Astrocyte of the spinal cord (primary cell): ENCODE data around the gene BDKRB2.

Experiments
- DNase-seq: peaks from one replicate; pipeline ENCODE4 v3.0.0; 2011; ENCODE audit warnings: low read depth, low spot score
- H3K4me3 ChIP-seq: 2 replicates; pipeline ENCODE4 v1.5.1; 2011; ENCODE audit warnings: low read depth, mild to moderate bottlenecking, low read length, moderate library complexity
- in situ Hi-C: cut with HindIII; loops from 2 replicates; pipeline ENCODE4 v1.10.0; 2017; ENCODE audit warnings: low sequenced_read_pairs
- TF ChIP-seq, protein P1 (sequence below): IDR thresholded peaks from 2 replicates; pipeline ENCODE4 v1.5.1; 2012; ENCODE audit warnings: low read depth, mild to moderate bottlenecking, low read length, inconsistent platforms

The BDKRB2 gene

DNA sequence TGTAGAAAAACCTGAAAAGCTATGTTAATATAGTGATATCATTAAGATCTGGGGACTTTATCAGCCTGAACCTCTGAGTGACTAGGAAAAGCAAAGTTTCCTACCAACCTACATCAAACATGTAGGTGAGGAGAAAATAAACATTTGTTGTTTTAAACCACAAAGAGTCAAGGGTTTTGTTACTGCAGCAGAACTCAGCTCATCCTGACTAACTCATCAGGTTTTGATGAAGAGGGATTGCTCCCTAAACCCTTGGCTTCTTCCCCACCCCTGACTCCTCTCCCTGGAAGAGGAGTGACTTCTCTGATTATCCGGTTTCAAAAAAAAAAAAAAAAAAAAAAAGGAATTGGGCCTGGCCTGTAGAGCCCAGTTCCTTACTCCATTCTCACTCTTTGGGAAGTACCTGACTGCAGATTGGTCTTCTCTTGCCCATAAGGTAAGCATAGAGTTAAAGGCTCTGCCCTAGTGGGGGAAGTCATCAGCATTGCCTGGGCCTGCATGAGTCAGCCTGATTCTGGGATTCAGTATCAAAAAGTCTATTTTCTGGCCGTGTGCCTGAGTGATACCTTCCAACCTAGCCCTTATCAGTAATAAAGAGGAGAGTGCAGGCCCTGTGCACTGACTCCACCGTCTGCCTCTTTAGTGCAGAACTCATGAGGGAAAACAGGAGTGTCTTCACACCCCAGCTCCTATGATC lies 68.3 kb downstream of the BDKRB2 start:
- no peak for DNase-seq
- TF ChIP-seq, protein P1, sequence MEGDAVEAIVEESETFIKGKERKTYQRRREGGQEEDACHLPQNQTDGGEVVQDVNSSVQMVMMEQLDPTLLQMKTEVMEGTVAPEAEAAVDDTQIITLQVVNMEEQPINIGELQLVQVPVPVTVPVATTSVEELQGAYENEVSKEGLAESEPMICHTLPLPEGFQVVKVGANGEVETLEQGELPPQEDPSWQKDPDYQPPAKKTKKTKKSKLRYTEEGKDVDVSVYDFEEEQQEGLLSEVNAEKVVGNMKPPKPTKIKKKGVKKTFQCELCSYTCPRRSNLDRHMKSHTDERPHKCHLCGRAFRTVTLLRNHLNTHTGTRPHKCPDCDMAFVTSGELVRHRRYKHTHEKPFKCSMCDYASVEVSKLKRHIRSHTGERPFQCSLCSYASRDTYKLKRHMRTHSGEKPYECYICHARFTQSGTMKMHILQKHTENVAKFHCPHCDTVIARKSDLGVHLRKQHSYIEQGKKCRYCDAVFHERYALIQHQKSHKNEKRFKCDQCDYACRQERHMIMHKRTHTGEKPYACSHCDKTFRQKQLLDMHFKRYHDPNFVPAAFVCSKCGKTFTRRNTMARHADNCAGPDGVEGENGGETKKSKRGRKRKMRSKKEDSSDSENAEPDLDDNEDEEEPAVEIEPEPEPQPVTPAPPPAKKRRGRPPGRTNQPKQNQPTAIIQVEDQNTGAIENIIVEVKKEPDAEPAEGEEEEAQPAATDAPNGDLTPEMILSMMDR = no peak
- no peak overlapping the region for H3K4me3 ChIP-seq
- in situ Hi-C loops = no loop called here

DNA sequence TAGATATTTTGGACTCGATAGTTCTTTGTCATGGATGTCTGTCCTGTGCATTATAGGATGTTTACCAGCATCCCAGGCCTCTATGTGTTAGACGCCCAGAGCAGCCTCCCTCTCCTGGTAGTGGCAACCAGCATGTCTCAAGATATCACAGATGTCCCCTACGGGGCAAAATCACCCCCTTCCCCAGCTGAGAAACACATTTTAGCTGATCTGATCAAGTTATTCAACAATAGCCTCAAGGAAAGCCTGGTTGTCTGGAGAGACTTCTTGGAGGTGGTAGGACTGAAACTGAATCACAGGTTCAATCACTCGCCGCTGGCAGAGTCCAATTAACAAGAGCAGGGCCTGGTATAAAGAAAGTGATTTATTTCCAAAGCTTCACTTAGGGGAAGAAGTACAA lies 69.0 kb downstream of the BDKRB2 start:
- in situ Hi-C loops = no loop called here
- no peak for DNase-seq
- H3K4me3 ChIP-seq = no peak overlapping the region
- TF ChIP-seq, protein P1 = no peak

DNA sequence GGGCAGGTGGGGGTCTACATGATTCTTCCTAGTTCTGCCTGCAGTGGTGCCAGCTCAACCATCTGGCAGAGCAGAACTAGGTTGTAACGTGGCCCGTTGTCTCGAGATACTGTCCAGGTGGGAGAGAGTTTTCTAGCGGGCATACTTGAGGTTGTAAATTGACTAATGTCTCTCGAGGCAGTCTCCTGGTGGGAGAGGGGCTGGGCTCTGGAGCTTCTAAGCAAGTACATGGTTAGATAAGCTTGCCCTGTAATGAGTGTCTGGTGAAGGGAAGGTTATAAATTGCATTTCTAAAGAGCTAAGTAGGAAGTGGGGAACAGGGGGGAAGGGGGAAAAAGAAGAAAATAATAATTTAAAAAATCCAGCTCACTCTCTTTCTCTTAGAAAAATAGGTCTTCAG lies 69.5 kb downstream of the BDKRB2 start:
- TF ChIP-seq, protein P1 = no peak
- no peak for DNase-seq
- no peak overlapping the region for H3K4me3 ChIP-seq
- in situ Hi-C loops = no loop called here

DNA sequence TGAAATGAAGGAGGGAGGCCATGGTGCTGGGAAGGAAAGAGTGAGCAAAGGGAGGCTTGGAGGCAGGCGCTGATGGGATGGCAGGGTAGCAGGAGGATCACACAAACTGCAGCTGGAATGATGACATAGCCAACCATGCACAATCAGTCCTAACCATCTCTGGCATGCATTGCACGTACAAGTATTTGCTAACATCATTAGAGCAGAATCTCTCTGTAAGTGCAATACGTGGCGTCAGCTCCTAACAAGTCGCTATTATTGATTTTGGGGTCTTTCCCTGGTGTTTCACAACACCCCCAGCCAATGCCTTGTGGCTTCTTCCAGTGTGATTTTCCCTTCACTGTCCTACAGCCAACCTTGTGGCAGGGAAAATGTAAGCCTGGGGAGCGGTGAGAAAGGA lies 69.9 kb downstream of the BDKRB2 start:
- in situ Hi-C loops = no loop called here
- DNase-seq = no peak
- TF ChIP-seq, protein P1 = no peak
- no peak overlapping the region for H3K4me3 ChIP-seq

DNA sequence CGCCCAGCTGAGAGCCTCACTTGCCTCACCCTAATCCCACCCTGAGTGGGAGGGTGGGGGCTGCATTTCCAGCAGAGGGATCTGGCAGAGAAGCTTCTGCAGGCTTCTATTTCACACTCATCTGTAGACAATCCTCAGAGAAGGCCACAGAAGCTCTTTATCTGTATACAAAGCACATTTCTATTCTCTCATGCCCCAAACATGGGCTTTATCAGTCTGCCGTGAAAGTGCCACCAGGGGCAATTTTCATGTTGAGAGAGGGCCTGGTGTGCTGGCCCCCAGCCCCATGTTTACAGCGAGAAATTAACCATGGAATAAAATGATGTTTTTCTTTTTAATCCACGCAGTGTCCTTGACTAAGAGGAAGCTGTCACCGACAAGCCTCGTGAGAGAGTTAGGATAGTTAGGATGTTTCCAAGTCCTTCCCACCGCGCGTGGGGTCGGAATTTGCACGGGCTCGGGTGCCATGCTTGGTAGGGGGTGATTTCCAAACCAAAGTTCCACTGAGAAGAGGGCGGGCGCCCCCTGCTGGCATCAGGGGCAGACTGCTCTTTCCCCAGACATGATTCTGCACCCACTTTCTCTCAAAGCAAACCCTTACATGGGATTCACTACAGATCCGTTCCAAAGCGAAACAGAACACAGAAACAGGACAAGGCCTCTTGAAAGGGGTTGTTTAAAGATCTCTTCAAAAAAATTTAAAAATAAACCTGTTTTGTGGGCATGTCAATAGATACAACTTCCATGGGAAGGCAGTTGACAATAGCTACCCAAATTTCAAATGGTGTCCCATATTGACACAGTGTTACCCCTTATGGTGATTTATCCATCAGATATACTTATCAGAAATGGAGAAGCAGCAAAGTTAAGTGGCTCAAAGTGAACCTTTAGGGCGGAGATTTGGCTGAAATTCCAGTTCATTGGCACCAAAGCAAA lies 70.8 kb downstream of the BDKRB2 start:
- TF ChIP-seq, protein P1 = peak; percentile 98
- H3K4me3 ChIP-seq = no peak overlapping the region
- in situ Hi-C loops = no loop called here
- peak; percentile 66 for DNase-seq

DNA sequence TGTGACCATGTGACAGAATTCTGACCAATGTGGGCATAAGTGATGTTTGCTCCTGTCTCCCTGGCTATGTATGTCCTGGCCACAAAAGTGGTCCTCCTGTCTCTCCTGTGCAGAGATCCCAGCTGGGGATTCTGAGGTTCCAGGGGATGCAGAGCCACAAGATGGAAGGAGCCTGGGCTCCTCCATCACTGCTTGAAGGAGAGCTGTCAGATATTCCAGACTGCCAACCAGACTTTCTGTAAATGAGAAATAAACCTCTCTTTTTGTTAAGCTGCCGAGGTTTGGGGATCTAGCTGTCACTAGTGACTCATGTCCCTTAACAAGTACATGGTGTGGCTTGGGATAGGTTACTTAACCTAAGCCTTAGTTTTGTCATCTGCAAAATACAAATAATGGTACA lies 73.3 kb downstream of the BDKRB2 start:
- in situ Hi-C loops = no loop called here
- no peak overlapping the region for H3K4me3 ChIP-seq
- TF ChIP-seq, protein P1 = no peak
- no peak for DNase-seq
